HepG2 (cell line): ENCODE measurements around the gene UCKL1. TPM values are rescaled to one million over a fixed set of nuclear protein-coding genes. Genes with fewer than 3 reads are reported as not detected.

Source experiments
- BCL6 ChIP-seq: IDR thresholded peaks from 2 replicates; pipeline ENCODE4 v1.6.1; 2016; ENCODE audit warnings: missing genetic modification reagents, missing compliant biosample characterization
- CBFB ChIP-seq: sonication (generic); formaldehyde crosslinking; IDR thresholded peaks from 2 replicates; pipeline ENCODE4 v1.4.0; 2020; ENCODE audit warnings: missing genetic modification reagents
- FOXK2 ChIP-seq: fragments of 450-650 bp; IDR thresholded peaks from 2 replicates; pipeline ENCODE4 v1.6.1; 2016
- GATA4 ChIP-seq: sonication (generic); IDR thresholded peaks from 2 replicates; pipeline ENCODE4 v1.6.1; 2016; ENCODE audit warnings: antibody characterized with exemption, low read depth, borderline replicate concordance
- GPN1 ChIP-seq: sonication (generic); formaldehyde crosslinking; IDR thresholded peaks from 2 replicates; pipeline ENCODE4 v1.5.1; 2020; ENCODE audit warnings: missing genetic modification reagents, borderline replicate concordance
- GZF1 ChIP-seq: sonication (generic); formaldehyde crosslinking; IDR thresholded peaks from 2 replicates; pipeline ENCODE4 v1.5.1; 2020; ENCODE audit warnings: mild to moderate bottlenecking, missing genetic modification reagents
- JDP2 ChIP-seq: sonication (generic); formaldehyde crosslinking; IDR thresholded peaks from 2 replicates; pipeline ENCODE4 v1.8.1; 2022; ENCODE audit warnings: missing genetic modification reagents, borderline replicate concordance
- KAT2B ChIP-seq: fragments of 150-350 bp; IDR thresholded peaks from 2 replicates; pipeline ENCODE4 v1.6.1; 2014; ENCODE audit warnings: low read depth, low read length, borderline replicate concordance
- KMT2B ChIP-seq: IDR thresholded peaks from 2 replicates; pipeline ENCODE4 v1.6.1; 2016; ENCODE audit warnings: missing genetic modification reagents, missing compliant biosample characterization
- MEIS2 ChIP-seq: sonication (generic); formaldehyde crosslinking; IDR thresholded peaks from 2 replicates; pipeline ENCODE4 v1.9.0; 2021; ENCODE audit warnings: mild to moderate bottlenecking, missing genetic modification reagents
- MTF2 ChIP-seq: sonication (generic); formaldehyde crosslinking; IDR thresholded peaks from 2 replicates; pipeline ENCODE4 v1.5.0; 2020; ENCODE audit warnings: missing genetic modification reagents, borderline replicate concordance
- NCOA2 ChIP-seq: sonication (generic); formaldehyde crosslinking; IDR thresholded peaks from 2 replicates; pipeline ENCODE4 v1.8.0; 2022; ENCODE audit warnings: inconsistent platforms
- RARA ChIP-seq: IDR thresholded peaks from 2 replicates; pipeline ENCODE4 v1.6.1; 2016; ENCODE audit warnings: missing genetic modification reagents, missing compliant biosample characterization
- REPIN1 ChIP-seq: sonication (generic); formaldehyde crosslinking; IDR thresholded peaks from 2 replicates; pipeline ENCODE4 v1.8.0; 2022; ENCODE audit warnings: missing genetic modification reagents, low read depth, mild to moderate bottlenecking, borderline replicate concordance
- SMAD3 ChIP-seq: sonication (generic); formaldehyde crosslinking; IDR thresholded peaks from 2 replicates; pipeline ENCODE4 v1.4.0; 2020; ENCODE audit warnings: missing genetic modification reagents
- TCF7L2 ChIP-seq: IDR thresholded peaks from 2 replicates; pipeline ENCODE4 v1.6.1; 2011; ENCODE audit warnings: mild to moderate bottlenecking, low read depth, low read length, moderate library complexity
- THRA ChIP-seq: sonication (generic); formaldehyde crosslinking; IDR thresholded peaks from 2 replicates; pipeline ENCODE4 v1.4.0; 2020; ENCODE audit warnings: missing genetic modification reagents, borderline replicate concordance
- XRCC5 ChIP-seq: fragments of 200-400 bp; formaldehyde crosslinking; optimal IDR thresholded peaks from 2 replicates; pipeline ENCODE3; 2017; ENCODE audit warnings: mild to moderate bottlenecking, low read length
- ZNF34 ChIP-seq: sonication (generic); formaldehyde crosslinking; IDR thresholded peaks from 2 replicates; pipeline ENCODE4 v1.4.0; 2020; ENCODE audit warnings: mild to moderate bottlenecking, missing genetic modification reagents, borderline replicate concordance
- ZNF446 ChIP-seq: sonication (generic); formaldehyde crosslinking; IDR thresholded peaks from 2 replicates; pipeline ENCODE4 v1.5.0; 2020; ENCODE audit warnings: mild to moderate bottlenecking, missing genetic modification reagents
- ZNF644 ChIP-seq: IDR thresholded peaks from 2 replicates; pipeline ENCODE4 v1.6.1; 2016; ENCODE audit warnings: low read depth
- ZNF703 ChIP-seq: sonication (generic); formaldehyde crosslinking; IDR thresholded peaks from 2 replicates; pipeline ENCODE4 v1.5.1; 2020; ENCODE audit warnings: missing genetic modification reagents, mild to moderate bottlenecking, moderate library complexity, borderline replicate concordance
- ZSCAN25 ChIP-seq: sonication (generic); formaldehyde crosslinking; IDR thresholded peaks from 2 replicates; pipeline ENCODE4 v1.8.0; 2022; ENCODE audit warnings: mild to moderate bottlenecking, missing genetic modification reagents
- polyA plus RNA-seq, 8 experiments: library from polyadenylated mRNA; depleted of rRNA in 3 of 8; stranded (reverse) in 7 of 8; unstranded in 1 of 8; fragments of >200 nt; fragmentation: Illumina TruSeq in 4 of 8; extraction: Trizol in 4 of 8; gene quantifications; 2 replicates each; pipeline versions ENCODE4 v1.2.1 to v1.2.3, GENCODE V29; 2011 to 2016; ENCODE audit warnings: low read depth in 4 of 8, missing spikeins in 1 of 8, mixed read lengths in 1 of 8; ENCODE audit not compliant: insufficient read depth in 1 of 8
- total RNA-seq, 5 experiments: library from RNA; depleted of rRNA; stranded (reverse); fragments of >200 nt; fragmentation: Illumina TruSeq; extraction: Trizol; gene quantifications; 2 replicates each; pipeline ENCODE4 v1.2.3, GENCODE V29; 2016; ENCODE audit warnings: low read depth in 1 of 5
- TF ChIP-seq, protein P1 (sequence below): sonication (generic); formaldehyde crosslinking; IDR thresholded peaks from 2 replicates; pipeline ENCODE4 v1.5.1; 2020; ENCODE audit warnings: missing genetic modification reagents, mild to moderate bottlenecking, borderline replicate concordance
- TF ChIP-seq, protein P2 (sequence below): sonication (generic); formaldehyde crosslinking; conservative IDR thresholded peaks from 2 replicates; pipeline ENCODE4 v1.4.0; 2020; ENCODE audit warnings: mild to moderate bottlenecking, missing genetic modification reagents, moderate library complexity

Gene UCKL1
- total and polyA plus RNA-seq, 2 of the 13 experiments (the other 11 are each of a cell fraction or from before 2014, with no cell fraction given): 50.2 to 126 TPM

- TF ChIP-seq GZF1 (CRISPR knock-in tag) (peak; percentile 66; the same call in 1 of the 2 replicates), KAT2B (no peak), CBFB (CRISPR knock-in tag) (peak; percentile 37), MEIS2 (peak; percentile 19; the same call in 1 of the 2 replicates), ZNF644 (no peak), GPN1 (CRISPR knock-in tag) (no peak), NCOA2 (CRISPR knock-in tag) (peak; percentile 47; the same call in 1 of the 2 replicates), BCL6 (CRISPR knock-in tag) (no peak; the same call in 1 of the 2 replicates), ZNF446 (no peak), SMAD3 (no peak; the same call in 1 of the 2 replicates), MTF2 (CRISPR knock-in tag) (no peak), ZSCAN25 (CRISPR knock-in tag) (peak; percentile 67), TCF7L2 (no peak), JDP2 (CRISPR knock-in tag) (no peak), KMT2B (CRISPR knock-in tag) (peak; percentile 64), FOXK2 (no peak), GATA4 (peak; percentile 65; the same call in 1 of the 2 replicates), XRCC5 (peak; percentile 85), THRA (CRISPR knock-in tag) (peak; percentile 51; the same call in 1 of the 2 replicates), ZNF703 (CRISPR knock-in tag) (no peak), RARA (CRISPR knock-in tag) (peak; percentile 32), REPIN1 (CRISPR knock-in tag) (no peak; the same call in 1 of the 2 replicates), ZNF34 (CRISPR knock-in tag) (no peak)
- TF ChIP-seq, protein P1, sequence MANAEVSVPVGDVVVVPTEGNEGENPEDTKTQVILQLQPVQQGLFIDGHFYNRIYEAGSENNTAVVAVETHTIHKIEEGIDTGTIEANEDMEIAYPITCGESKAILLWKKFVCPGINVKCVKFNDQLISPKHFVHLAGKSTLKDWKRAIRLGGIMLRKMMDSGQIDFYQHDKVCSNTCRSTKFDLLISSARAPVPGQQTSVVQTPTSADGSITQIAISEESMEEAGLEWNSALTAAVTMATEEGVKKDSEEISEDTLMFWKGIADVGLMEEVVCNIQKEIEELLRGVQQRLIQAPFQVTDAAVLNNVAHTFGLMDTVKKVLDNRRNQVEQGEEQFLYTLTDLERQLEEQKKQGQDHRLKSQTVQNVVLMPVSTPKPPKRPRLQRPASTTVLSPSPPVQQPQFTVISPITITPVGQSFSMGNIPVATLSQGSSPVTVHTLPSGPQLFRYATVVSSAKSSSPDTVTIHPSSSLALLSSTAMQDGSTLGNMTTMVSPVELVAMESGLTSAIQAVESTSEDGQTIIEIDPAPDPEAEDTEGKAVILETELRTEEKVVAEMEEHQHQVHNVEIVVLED: no peak; the same call in 1 of the 2 replicates
- TF ChIP-seq, protein P2, sequence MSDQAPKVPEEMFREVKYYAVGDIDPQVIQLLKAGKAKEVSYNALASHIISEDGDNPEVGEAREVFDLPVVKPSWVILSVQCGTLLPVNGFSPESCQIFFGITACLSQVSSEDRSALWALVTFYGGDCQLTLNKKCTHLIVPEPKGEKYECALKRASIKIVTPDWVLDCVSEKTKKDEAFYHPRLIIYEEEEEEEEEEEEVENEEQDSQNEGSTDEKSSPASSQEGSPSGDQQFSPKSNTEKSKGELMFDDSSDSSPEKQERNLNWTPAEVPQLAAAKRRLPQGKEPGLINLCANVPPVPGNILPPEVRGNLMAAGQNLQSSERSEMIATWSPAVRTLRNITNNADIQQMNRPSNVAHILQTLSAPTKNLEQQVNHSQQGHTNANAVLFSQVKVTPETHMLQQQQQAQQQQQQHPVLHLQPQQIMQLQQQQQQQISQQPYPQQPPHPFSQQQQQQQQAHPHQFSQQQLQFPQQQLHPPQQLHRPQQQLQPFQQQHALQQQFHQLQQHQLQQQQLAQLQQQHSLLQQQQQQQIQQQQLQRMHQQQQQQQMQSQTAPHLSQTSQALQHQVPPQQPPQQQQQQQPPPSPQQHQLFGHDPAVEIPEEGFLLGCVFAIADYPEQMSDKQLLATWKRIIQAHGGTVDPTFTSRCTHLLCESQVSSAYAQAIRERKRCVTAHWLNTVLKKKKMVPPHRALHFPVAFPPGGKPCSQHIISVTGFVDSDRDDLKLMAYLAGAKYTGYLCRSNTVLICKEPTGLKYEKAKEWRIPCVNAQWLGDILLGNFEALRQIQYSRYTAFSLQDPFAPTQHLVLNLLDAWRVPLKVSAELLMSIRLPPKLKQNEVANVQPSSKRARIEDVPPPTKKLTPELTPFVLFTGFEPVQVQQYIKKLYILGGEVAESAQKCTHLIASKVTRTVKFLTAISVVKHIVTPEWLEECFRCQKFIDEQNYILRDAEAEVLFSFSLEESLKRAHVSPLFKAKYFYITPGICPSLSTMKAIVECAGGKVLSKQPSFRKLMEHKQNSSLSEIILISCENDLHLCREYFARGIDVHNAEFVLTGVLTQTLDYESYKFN (CRISPR knock-in tag): peak; percentile 46
Observed at GRCh38 chr20:63957004-63957689, 931 bp upstream of the UCKL1 start (continued).
